Endothelial cell of umbilical vein (primary cell): ENCODE measurements around the gene PKN2. TPM values are rescaled to one million over a fixed set of nuclear protein-coding genes. Genes with fewer than 3 reads are reported as not detected.

Experiments
- BruUV-seq: library from RNA; stranded (reverse); fragments of 400-500 nt; replicated peaks from 2 replicates; lab custom pipeline; 2021; lab: Mats Ljungman, UMichigan
- CTCF ChIA-PET: fragments of 300-600, 350-600 bp; sonication (Branson Sonifier 250); formaldehyde crosslinking; loops from one replicate; lab custom pipeline; 2021; ENCODE audit warnings: antibody characterized with exemption, inconsistent platforms; lab: Charles Lee
- POLR2A ChIA-PET: fragments of 300-600, 350-600 bp; sonication (Branson Sonifier 250); formaldehyde crosslinking; loops from one replicate; lab custom pipeline; 2021; ENCODE audit warnings: antibody characterized with exemption, inconsistent platforms; lab: Charles Lee
- DNase-seq: peaks from one replicate; pipeline ENCODE4 v3.0.0-alpha.2; 2011; ENCODE audit warnings: low read depth, low spot score
- FAIRE-seq: peaks from 2 replicates; lab custom pipeline; 2011; peaks lifted over from hg19 to GRCh38; lab: Jason Lieb, UNC
- H2AFZ ChIP-seq: 2 replicates; pipeline ENCODE4 v1.6.0; 2012; ENCODE audit warnings: low read depth, low read length, control low read depth, inconsistent platforms
- H3K27ac ChIP-seq: 2 replicates; pipeline ENCODE4 v1.5.1; 2011; ENCODE audit warnings: low read depth, mild to moderate bottlenecking, control low read depth, low read length, moderate library complexity; ENCODE audit not compliant: insufficient read depth
- H3K27me3 ChIP-seq, 2 experiments: 2 replicates each; pipeline versions ENCODE4 v1.6.0 to v1.6.1; 2011; ENCODE audit warnings: low read length in 2 of 2, mixed read lengths in 1 of 2; ENCODE audit not compliant: control insufficient read depth in 2 of 2, insufficient read depth in 2 of 2
- H3K36me3 ChIP-seq, 2 experiments: 2 replicates in 1 of 2; 3 replicates in 1 of 2; pipeline ENCODE4 v1.5.1; 2011; ENCODE audit warnings: low read length in 2 of 2, mild to moderate bottlenecking in 1 of 2, moderate library complexity in 1 of 2; ENCODE audit not compliant: control insufficient read depth in 2 of 2, insufficient read depth in 2 of 2; ENCODE audit errors: extremely low read depth in 1 of 2
- H3K4me1 ChIP-seq: 3 replicates; pipeline ENCODE4 v1.5.1; 2011; ENCODE audit warnings: mild to moderate bottlenecking, low read length; ENCODE audit not compliant: control insufficient read depth, insufficient read depth; ENCODE audit errors: extremely low read depth
- H3K4me2 ChIP-seq: 2 replicates; pipeline ENCODE4 v1.6.1; 2011; ENCODE audit warnings: low read length, control low read depth, mixed read lengths; ENCODE audit not compliant: insufficient read depth
- H3K4me3 ChIP-seq, 3 experiments: fragments of 200-600 bp in 1 of 3; sonication (generic), shearing (Covaris generic) in 1 of 3; replicated peaks in 1 of 3; 2 replicates each; pipeline ENCODE4 v1.5.1; 2011 to 2016; ENCODE audit warnings: control low read depth in 3 of 3, low read length in 3 of 3, mild to moderate bottlenecking in 2 of 3, inconsistent platforms in 1 of 3, low read depth in 1 of 3, moderate library complexity in 1 of 3; ENCODE audit not compliant: insufficient read depth in 1 of 3
- H3K79me2 ChIP-seq: 2 replicates; pipeline ENCODE4 v1.6.0; 2012; ENCODE audit warnings: low read length, inconsistent platforms; ENCODE audit not compliant: control insufficient read depth, insufficient read depth
- H3K9ac ChIP-seq: replicated peaks from 2 replicates; pipeline ENCODE3; 2011; ENCODE audit warnings: low read length, control low read depth; ENCODE audit not compliant: insufficient read depth; ENCODE audit errors: extremely low read depth
- H3K9me1 ChIP-seq: replicated peaks from 3 replicates; pipeline ENCODE4 v1.6.0; 2011; ENCODE audit warnings: mild to moderate bottlenecking, low read length; ENCODE audit not compliant: control insufficient read depth, insufficient read depth; ENCODE audit errors: extremely low read depth
- H3K9me3 ChIP-seq: replicated peaks from 2 replicates; pipeline ENCODE4 v1.5.1; 2012; ENCODE audit warnings: low read length, inconsistent platforms; ENCODE audit not compliant: control insufficient read depth, insufficient read depth
- H4K20me1 ChIP-seq: replicated peaks from 2 replicates; pipeline ENCODE3; 2011; ENCODE audit warnings: mild to moderate bottlenecking, low read length; ENCODE audit not compliant: control insufficient read depth, insufficient read depth; ENCODE audit errors: extremely low read depth
- CTCF ChIP-seq, 2 donors: IDR thresholded peaks; 1 replicate in 1 of 2; 2 replicates in 1 of 2; pipeline ENCODE4 v1.5.1; 2011; ENCODE audit warnings: low read length in 2 of 2, mild to moderate bottlenecking in 2 of 2, moderate library complexity in 2 of 2, control low read depth in 1 of 2, inconsistent platforms in 1 of 2, low read depth in 1 of 2; ENCODE audit not compliant: insufficient read depth in 1 of 2; ENCODE audit errors: extremely low read depth in 1 of 2
- EZH2 ChIP-seq: IDR thresholded peaks from 2 replicates; pipeline ENCODE4 v1.6.1; 2012; ENCODE audit warnings: borderline replicate concordance, low read depth, mild to moderate bottlenecking, moderate library complexity, low read length, inconsistent platforms; ENCODE audit not compliant: severe bottlenecking
- FOS ChIP-seq: IDR thresholded peaks from 2 replicates; pipeline ENCODE4 v1.6.1; 2011; ENCODE audit warnings: mild to moderate bottlenecking, low read length, moderate library complexity, borderline replicate concordance; ENCODE audit not compliant: insufficient read depth
- GATA2 ChIP-seq: IDR thresholded peaks from 2 replicates; pipeline ENCODE4 v1.7.0; 2011; ENCODE audit warnings: low read depth, mild to moderate bottlenecking, moderate library complexity, mixed read lengths, low read length; ENCODE audit not compliant: insufficient read length, insufficient read depth
- JUN ChIP-seq: IDR thresholded peaks from 2 replicates; pipeline ENCODE4 v1.6.1; 2011; ENCODE audit warnings: borderline replicate concordance, low read depth; ENCODE audit not compliant: insufficient read length, insufficient read depth
- MAX ChIP-seq: IDR thresholded peaks from 2 replicates; pipeline ENCODE4 v1.6.1; 2011; ENCODE audit not compliant: insufficient read depth, insufficient read length
- MYC ChIP-seq: IDR thresholded peaks from one replicate; pipeline ENCODE4 v1.6.1; 2011; ENCODE audit warnings: mild to moderate bottlenecking, low read depth, low read length
- POLR2A ChIP-seq: IDR thresholded peaks from 2 replicates; pipeline ENCODE4 v1.6.1; 2012; ENCODE audit warnings: low read depth, mild to moderate bottlenecking, control low read depth, low read length
- POLR2AphosphoS5 ChIP-seq: IDR thresholded peaks from 2 replicates; pipeline ENCODE4 v1.6.1; 2012; ENCODE audit warnings: low read depth, mild to moderate bottlenecking, control low read depth, low read length, moderate library complexity; ENCODE audit not compliant: insufficient read depth
- dilution Hi-C: fragments of 300-500 bp; cut with MboI; formaldehyde crosslinking; loops from one replicate; pipeline ENCODE4 v1.15.0; 2019; ENCODE audit warnings: low sequenced_read_pairs; ENCODE audit not compliant: extremely low pct_ligation_motif_present
- intact Hi-C: fragments of 100-400 bp; cut with micrococcal nuclease; formaldehyde crosslinking; loops from one replicate; pipeline ENCODE4 v1.10.0; 2022
- polyA plus RNA-seq, 4 experiments: library from polyadenylated mRNA; depleted of rRNA in 3 of 4; stranded (reverse) in 3 of 4; unstranded in 1 of 4; fragments of >200 nt; gene quantifications; 2 replicates each; pipeline versions ENCODE4 v1.2.1 to v1.2.3, GENCODE V29; 2011 to 2012; ENCODE audit warnings: missing spikeins in 1 of 4
- total RNA-seq: library from RNA; stranded (reverse); gene quantifications from 2 replicates; pipeline ENCODE4 v1.2.3, GENCODE V29; 2021

Gene PKN2
- total and polyA plus RNA-seq, 2 donors (not counting 3 experiments of a cell fraction or from before 2014, with no cell fraction given) = 11.5 to 47.3 TPM

GRCh38 chr1:88768187-88768586 lies 84.1 kb downstream of the PKN2 start:
- Histone ChIP-seq H3K4me3 (no peak overlapping the region), H3K9me3 (no peaks in the 10 kb centered on the region), H3K9me1 (no peaks in the 10 kb centered on the region), H4K20me1 (peaks cover 2% of the 10 kb centered on the region), H3K36me3 (peaks cover 0 to under 1% of the 10 kb centered on the region in 2 experiments), H3K27ac (no peak overlapping the region), H3K27me3 (no peaks in the 10 kb centered on the region), H3K4me1 (no peaks in the 10 kb centered on the region), H2AFZ (no peak overlapping the region), H3K79me2 (peaks cover 32% of the 10 kb centered on the region), H3K4me2 (no peak overlapping the region), H3K9ac (no peak overlapping the region)
- peak; percentile 12 for DNase-seq
- CTCF ChIA-PET = interaction anchor here (0.7 to 1.2 kb wide), 3 partner anchors 12 to 32 kb away, joined by 3 to 4 read pairs (median 3); no protein-coding TSS in a partner anchor
- no TSS peak for BruUV-seq
- TF ChIP-seq POLR2AphosphoS5 = no peak
- no peak for TF ChIP-seq JUN
- no peak for TF ChIP-seq CTCF (IDR thresholded peaks at IDR 0.05; ENCODE audit: extremely low read depth in 1 of 2, insufficient read depth in 1 of 2, low read depth in 1 of 2, low read length in 2 of 2)
- no peak for TF ChIP-seq POLR2A
- no peak for TF ChIP-seq EZH2
- no peak for TF ChIP-seq GATA2
- no peak for TF ChIP-seq MAX
- TF ChIP-seq FOS = no peak
- no peak for TF ChIP-seq MYC
- POLR2A ChIA-PET = no interaction called here
- dilution Hi-C loops (no loop called here), intact Hi-C loops (no loop called here)
- FAIRE-seq = no peak
